ENCODE results near the gene PARD3B. TPM values are rescaled to one million over a fixed set of nuclear protein-coding genes. Genes with fewer than 3 reads are reported as not detected.

The PARD3B gene
- total and polyA plus RNA-seq, 3 donors from 2014 or later, result 14.6 to 36.8 (median 29.6) TPM

- Histone ChIP-seq H3K27me3 (no peaks in the 10 kb centered on the region), H3K36me3 (ENCODE audit: low read depth, missing control alignments) (no peaks in the 10 kb centered on the region), H3K4me1 (peaks cover 14% of the 10 kb centered on the region), H3K9me3 (no peaks in the 10 kb centered on the region), H3K4me3 (no peak overlapping the region), H3K27ac (no peak overlapping the region)
- TF ChIP-seq CTCF (IDR thresholded peaks at IDR 0.05) (no peak), POLR2A (IDR thresholded peaks at IDR 0.05) (no peak)
- intact Hi-C loops (cut with DNase I; ENCODE audit: low total_unique reads), result no loop called here
- no peak for DNase-seq
- WGBS, 2 donors, result 66 to 69% methylated on average over 2 of the region's 2 CpGs
These were observed 25.8 kb downstream of the PARD3B start for GRCh38 chr2:204571041-204571440.

GRCh38 chr2:204571911-204572310 lies 26.6 kb downstream of the PARD3B start:
- intact Hi-C loops (cut with DNase I; ENCODE audit: low total_unique reads), result no loop called here
- H3K27ac ChIP-seq, result no peak overlapping the region
- WGBS, 2 donors, result 89 to 93% methylated on average over 2 of the region's 2 CpGs
- no peaks in the 10 kb centered on the region for H3K27me3 ChIP-seq
- DNase-seq, result no peak
- H3K9me3 ChIP-seq, result no peaks in the 10 kb centered on the region
- no peak for TF ChIP-seq CTCF (IDR thresholded peaks at IDR 0.05)
- no peak for TF ChIP-seq POLR2A (IDR thresholded peaks at IDR 0.05)
- no peaks in the 10 kb centered on the region for H3K36me3 ChIP-seq (ENCODE audit: low read depth, missing control alignments)
- H3K4me3 ChIP-seq, result no peak overlapping the region
- H3K4me1 ChIP-seq, result peaks cover 14% of the 10 kb centered on the region

GRCh38 chr2:204573221-204573620 lies 27.9 kb downstream of the PARD3B start:
- Histone ChIP-seq H3K4me1 (peaks cover 14% of the 10 kb centered on the region), H3K27ac (no peak overlapping the region), H3K27me3 (no peaks in the 10 kb centered on the region), H3K36me3 (ENCODE audit: low read depth, missing control alignments) (no peaks in the 10 kb centered on the region), H3K4me3 (no peak overlapping the region), H3K9me3 (no peaks in the 10 kb centered on the region)
- DNase-seq, result no peak
- WGBS, 2 donors, result 82 to 98% methylated on average over 2 of the region's 2 CpGs
- intact Hi-C loops (cut with DNase I; ENCODE audit: low total_unique reads), result no loop called here
- TF ChIP-seq POLR2A (IDR thresholded peaks at IDR 0.05), result no peak
- TF ChIP-seq CTCF (IDR thresholded peaks at IDR 0.05), result no peak

- H3K36me3 ChIP-seq (ENCODE audit: low read depth, missing control alignments), result no peaks in the 10 kb centered on the region
- no peak overlapping the region for H3K27ac ChIP-seq
- H3K4me3 ChIP-seq, result no peak overlapping the region
- no peak for TF ChIP-seq CTCF (IDR thresholded peaks at IDR 0.05)
- peaks cover 17% of the 10 kb centered on the region for H3K4me1 ChIP-seq
- no peaks in the 10 kb centered on the region for H3K27me3 ChIP-seq
- H3K9me3 ChIP-seq, result no peaks in the 10 kb centered on the region
- WGBS, 2 donors, result 69 to 71% methylated on average over 4 of the region's 4 CpGs
- intact Hi-C loops (cut with DNase I; ENCODE audit: low total_unique reads), result no loop called here
- no peak for DNase-seq
These were observed 29.2 kb downstream of the PARD3B start for GRCh38 chr2:204574486-204574885.

GRCh38 chr2:204575463-204575862 lies 30.2 kb downstream of the PARD3B start:
- intact Hi-C loops (cut with DNase I; ENCODE audit: low total_unique reads), result no loop called here
- Histone ChIP-seq H3K36me3 (ENCODE audit: low read depth, missing control alignments) (no peaks in the 10 kb centered on the region), H3K27me3 (no peaks in the 10 kb centered on the region), H3K4me1 (peaks cover 16% of the 10 kb centered on the region), H3K9me3 (no peaks in the 10 kb centered on the region), H3K4me3 (no peak overlapping the region), H3K27ac (no peak overlapping the region)
- TF ChIP-seq CTCF (IDR thresholded peaks at IDR 0.05), result no peak
- no peak for TF ChIP-seq POLR2A (IDR thresholded peaks at IDR 0.05)
- DNase-seq, result no peak
- WGBS, 2 donors, result 92 to 98% methylated on average over 3 of the region's 3 CpGs
